K562 (cell line): ENCODE data around the gene IP6K3. TPM values are rescaled to one million over a fixed set of nuclear protein-coding genes. Genes with fewer than 3 reads are reported as not detected.

Source experiments
- ATAC-seq: fragments of 200-7000 bp; cut with Tn5 transposase; 3 replicates; pipeline ENCODE4 v1.9.1; 2020; ENCODE audit warnings: moderate library complexity
- BruUV-seq: library from RNA; stranded (reverse); fragments of 400-500 nt; replicated peaks from 2 replicates; lab custom pipeline; 2021; lab: Mats Ljungman, UMichigan
- CTCF ChIA-PET: fragments of 300-600 bp; formaldehyde crosslinking; extraction: SDS; loops from one replicate; lab custom pipeline; 2021; ENCODE audit warnings: low intra/inter-chr PET ratio; lab: Yijun Ruan, JAX
- POLR2A ChIA-PET: fragments of 300-600, 350-650 bp; sonication (Branson Sonifier 250); formaldehyde crosslinking; extraction: SDS; loops from one replicate; lab custom pipeline; 2021; ENCODE audit warnings: antibody characterized with exemption, inconsistent platforms; lab: Yijun Ruan, JAX
- DNase-seq, 4 experiments: peaks; one replicate each; pipeline versions ENCODE4 v3.0.0 to v3.0.0-alpha.2; 2011 to 2018; ENCODE audit warnings: low spot score in 3 of 4, mixed read lengths in 3 of 4; ENCODE audit errors: extremely low read depth in 1 of 4
- FAIRE-seq: peaks from 2 replicates; lab custom pipeline; 2011; peaks lifted over from hg19 to GRCh38; lab: Jason Lieb, UNC
- H2AFZ ChIP-seq: 2 replicates; pipeline ENCODE4 v1.6.0; 2011; ENCODE audit warnings: low read depth, low read length, control low read depth, inconsistent platforms
- H3K27ac ChIP-seq: fragments of 200-600 bp; 3 replicates; pipeline ENCODE4 v1.8.0; 2011; ENCODE audit warnings: low read depth, mild to moderate bottlenecking, control low read depth, inconsistent platforms, low read length, moderate library complexity, mixed read lengths; ENCODE audit errors: extremely low read depth
- H3K27me3 ChIP-seq, 2 experiments: fragments of 300-600 bp in 1 of 2; 2 replicates in 1 of 2; 3 replicates in 1 of 2; pipeline versions ENCODE4 v1.6.0 to v1.8.0; 2011; ENCODE audit warnings: inconsistent platforms in 2 of 2, low read length in 2 of 2, mild to moderate bottlenecking in 1 of 2, mixed read lengths in 1 of 2, moderate library complexity in 1 of 2; ENCODE audit not compliant: control insufficient read depth in 2 of 2, insufficient read depth in 2 of 2
- H3K36me3 ChIP-seq: fragments of 300-600 bp; 3 replicates; pipeline ENCODE4 v1.8.0; 2011; ENCODE audit warnings: mild to moderate bottlenecking, low read length, inconsistent platforms; ENCODE audit not compliant: control insufficient read depth, insufficient read depth
- H3K4me1 ChIP-seq, 2 experiments: fragments of 200-600 bp in 1 of 2; replicated peaks in 1 of 2; 2 replicates in 1 of 2; 3 replicates in 1 of 2; pipeline versions ENCODE4 v1.5.1 to v1.8.0; 2011; ENCODE audit warnings: inconsistent platforms in 2 of 2, low read length in 2 of 2, mild to moderate bottlenecking in 1 of 2, mixed read lengths in 1 of 2, moderate library complexity in 1 of 2; ENCODE audit not compliant: control insufficient read depth in 2 of 2, insufficient read depth in 2 of 2
- H3K4me2 ChIP-seq: 2 replicates; pipeline ENCODE4 v1.6.1; 2011; ENCODE audit warnings: low read length, control low read depth, inconsistent platforms, mixed read lengths; ENCODE audit not compliant: insufficient read depth
- H3K4me3 ChIP-seq: fragments of 200-600 bp; sonication (generic), shearing (Covaris generic); 2 replicates; pipeline ENCODE4 v1.5.1; 2016; ENCODE audit warnings: control low read depth, inconsistent platforms
- H3K79me2 ChIP-seq: fragments of 200-600 bp; 3 replicates; pipeline ENCODE4 v1.8.0; 2011; ENCODE audit warnings: low read length, inconsistent platforms; ENCODE audit not compliant: control insufficient read depth, insufficient read depth
- H3K9ac ChIP-seq, 2 experiments: 2 replicates each; pipeline versions ENCODE4 v1.6.0 to v1.6.1; 2011; ENCODE audit warnings: low read depth in 2 of 2, low read length in 2 of 2, control low read depth in 1 of 2, inconsistent platforms in 1 of 2, mild to moderate bottlenecking in 1 of 2, mixed read lengths in 1 of 2; ENCODE audit not compliant: insufficient read depth in 1 of 2
- H3K9me1 ChIP-seq: one replicate; pipeline ENCODE4 v1.6.0; 2011; ENCODE audit warnings: inconsistent platforms, mild to moderate bottlenecking, low read length, moderate library complexity; ENCODE audit not compliant: control insufficient read depth, insufficient read depth
- H3K9me3 ChIP-seq: replicated peaks from 2 replicates; pipeline ENCODE4 v1.5.1; 2011; ENCODE audit warnings: low read depth, low read length, inconsistent platforms; ENCODE audit not compliant: control insufficient read depth, insufficient read depth
- H4K20me1 ChIP-seq: replicated peaks from 2 replicates; pipeline ENCODE4 v1.6.1; 2011; ENCODE audit warnings: low read length, inconsistent platforms, mixed read lengths; ENCODE audit not compliant: control insufficient read depth, insufficient read depth
- CBFA2T3 ChIP-seq: fragments of 450-650 bp; IDR thresholded peaks from 2 replicates; pipeline ENCODE4 v1.6.1; 2017
- CXXC5 ChIP-seq: fragments of 250-450 bp; sonication (Bioruptor Pico); IDR thresholded peaks from 2 replicates; pipeline ENCODE4 v1.8.0; 2022; ENCODE audit warnings: inconsistent platforms, mild to moderate bottlenecking, moderate library complexity
- DLX4 ChIP-seq: fragments of 250-450 bp; sonication (Bioruptor Pico); IDR thresholded peaks from 2 replicates; pipeline ENCODE4 v1.6.1; 2021; ENCODE audit warnings: mild to moderate bottlenecking
- HNRNPK ChIP-seq: fragments of 200-400 bp; formaldehyde crosslinking; IDR thresholded peaks from one replicate; pipeline ENCODE4 v1.6.1; 2018; ENCODE audit warnings: mild to moderate bottlenecking, low read depth, low read length; ENCODE audit not compliant: poor library complexity, severe bottlenecking
- KAT7 ChIP-seq: sonication (generic); formaldehyde crosslinking; IDR thresholded peaks from 2 replicates; pipeline ENCODE4 v1.8.0; 2022; ENCODE audit warnings: missing genetic modification reagents, mild to moderate bottlenecking, borderline replicate concordance
- MTA2 ChIP-seq: fragments of 450-650 bp; IDR thresholded peaks from 2 replicates; pipeline ENCODE4 v1.6.1; 2016; ENCODE audit warnings: low read depth
- RBM14 ChIP-seq: fragments of 200-400 bp; formaldehyde crosslinking; IDR thresholded peaks from 2 replicates; pipeline ENCODE4 v1.6.1; 2018; ENCODE audit warnings: low read depth, mild to moderate bottlenecking, low read length, moderate library complexity, borderline replicate concordance; ENCODE audit not compliant: insufficient read depth
- SMAD1 ChIP-seq: fragments of 150-350 bp; IDR thresholded peaks from 2 replicates; pipeline ENCODE4 v1.6.1; 2014; ENCODE audit warnings: low read length, low read depth; ENCODE audit not compliant: partially characterized antibody
- STAT5A ChIP-seq: IDR thresholded peaks from 2 replicates; pipeline ENCODE4 v1.6.1; 2012; ENCODE audit warnings: low read length, inconsistent platforms, borderline replicate concordance
- TAF15 ChIP-seq: fragments of 200-400 bp; formaldehyde crosslinking; IDR thresholded peaks from 2 replicates; pipeline ENCODE4 v1.6.1; 2017; ENCODE audit warnings: mild to moderate bottlenecking, low read depth, low read length, moderate library complexity
- ZBTB49 ChIP-seq: sonication (generic); formaldehyde crosslinking; IDR thresholded peaks from 2 replicates; pipeline ENCODE4 v1.8.0; 2022; ENCODE audit warnings: missing genetic modification reagents, mild to moderate bottlenecking, borderline replicate concordance
- ZNF639 ChIP-seq, 2 experiments: fragments of 200-800 bp in 1 of 2; sonication (Bioruptor generic) in 1 of 2; sonication (generic) in 1 of 2; formaldehyde crosslinking in 1 of 2; IDR thresholded peaks in 1 of 2; conservative IDR thresholded peaks in 1 of 2; 2 replicates each; pipeline versions ENCODE4 v1.5.0 to v1.6.1; 2016 to 2020; ENCODE audit warnings: missing compliant biosample characterization in 1 of 2, missing genetic modification characterization in 1 of 2, missing genetic modification reagents in 1 of 2
- ZNF785 ChIP-seq: fragments of 250-450 bp; sonication (Bioruptor Pico); IDR thresholded peaks from 2 replicates; pipeline ENCODE4 v1.4.0; 2020; ENCODE audit warnings: mild to moderate bottlenecking
- WGBS: fragments of 100-300 bp; shearing (Covaris generic); methylation state at CpG from one replicate; pipeline ENCODE4 v1.1.6; 2016; ENCODE audit warnings: low coverage, mixed read lengths; ENCODE audit not compliant: insufficient coverage; ENCODE audit errors: missing lambda C conversion rate; 5-methylcytosine and 5-hydroxymethylcytosine counted together
- in situ Hi-C: fragments of 300-500 bp; cut with MboI; formaldehyde crosslinking; loops from 4 replicates; pipeline ENCODE4 v1.15.0; 2018; ENCODE audit warnings: inconsistent platforms, mixed read lengths
- intact Hi-C: fragments of 100-400 bp; cut with micrococcal nuclease; formaldehyde crosslinking; loops from 2 replicates; pipeline ENCODE4 v1.14.2; 2022
- polyA plus RNA-seq, 8 experiments: library from polyadenylated mRNA; depleted of rRNA in 4 of 8; stranded (reverse) in 5 of 8; unstranded in 3 of 8; fragments of >200 nt; fragmentation: Nextera tagmentation in 2 of 8; fragmentation: Illumina TruSeq in 1 of 8; extraction: Ambion mirVana in 2 of 8; extraction: Trizol in 1 of 8; gene quantifications; 2 replicates each; pipeline versions ENCODE4 v1.2.1 to v1.2.3, GENCODE V29; 2011 to 2014; ENCODE audit warnings: inconsistent platforms in 1 of 8, missing spikeins in 1 of 8
- total RNA-seq, 7 experiments: library from RNA; depleted of rRNA in 6 of 7; stranded (reverse); fragments of >200 nt in 6 of 7; fragmentation: Illumina TruSeq in 2 of 7; extraction: Trizol in 2 of 7; gene quantifications; 2 replicates each; pipeline versions ENCODE4 v1.2.1 to v1.2.3, GENCODE V29; 2011 to 2021; ENCODE audit warnings: low replicate concordance in 1 of 7
- TF ChIP-seq, protein P1 (sequence below), 2 experiments: fragments of 450-650 bp in 1 of 2; sonication (generic) in 1 of 2; formaldehyde crosslinking; conservative IDR thresholded peaks; 2 replicates each; pipeline versions ENCODE4 v1.4.0 to v1.8.1; 2020 to 2022; ENCODE audit warnings: mild to moderate bottlenecking in 1 of 2, missing genetic modification reagents in 1 of 2
- TF ChIP-seq, protein P2 (sequence below): fragments of 250-450 bp; sonication (Bioruptor Pico); IDR thresholded peaks from 2 replicates; pipeline ENCODE4 v1.8.0; 2022; ENCODE audit warnings: moderate library complexity, mild to moderate bottlenecking, inconsistent platforms
- TF ChIP-seq, protein P3 (sequence below): sonication (generic); IDR thresholded peaks from 2 replicates; pipeline ENCODE4 v1.6.1; 2016

IP6K3 gene
- total and polyA plus RNA-seq, 9 of the 15 experiments (the other 6 are each of a cell fraction or from before 2014, with no cell fraction given), result not detected

- DNase-seq (no peak), ATAC-seq (no peak), FAIRE-seq (no peak)
- Histone ChIP-seq H2AFZ (no peak overlapping the region), H3K9me1 (peaks cover 4% of the 10 kb centered on the region), H3K4me3 (no peak overlapping the region), H3K79me2 (peaks cover 25% of the 10 kb centered on the region), H3K36me3 (peaks cover 61% of the 10 kb centered on the region; the same call in 2 of the 3 replicates), H3K4me2 (no peak overlapping the region), H3K27ac (no peak overlapping the region), H3K27me3 (no peaks in the 10 kb centered on the region), H3K4me1 (peaks cover 10 to 21% of the 10 kb centered on the region in 2 experiments; a peak in 4 of 5 replicates), H3K9ac (peak overlapping the region in 1 of 2 experiments; percentile 62; a peak in 2 of 4 replicates), H3K9me3 (no peaks in the 10 kb centered on the region), H4K20me1 (no peaks in the 10 kb centered on the region)
- in situ Hi-C loops, result no loop called here
- CTCF ChIA-PET, result no interaction called here
- 82% methylated on average over 13 of the region's 13 CpGs for WGBS
- POLR2A ChIA-PET, result interaction anchor here (0.7 to 7.0 kb wide), 5 partner anchors 9 to 379 kb away, joined by 3 to 36 read pairs (median 3); no protein-coding TSS in a partner anchor
- intact Hi-C loops, result no loop called here
- BruUV-seq, result no TSS peak
- TF ChIP-seq TAF15 (no peak), HNRNPK (no peak), ZNF639 (CRISPR knock-in tag; conservative IDR thresholded peaks at IDR 0.05 in 1 of 2, IDR thresholded peaks at IDR 0.05 in 1 of 2) (no peak), KAT7 (CRISPR knock-in tag) (no peak), RBM14 (no peak), ZNF785 (CRISPR knock-in tag) (no peak), DLX4 (no peak), CXXC5 (CRISPR knock-in tag) (no peak), SMAD1 (no peak), STAT5A (no peak), CBFA2T3 (no peak), ZBTB49 (CRISPR knock-in tag) (no peak), MTA2 (no peak)
- TF ChIP-seq, protein P1, sequence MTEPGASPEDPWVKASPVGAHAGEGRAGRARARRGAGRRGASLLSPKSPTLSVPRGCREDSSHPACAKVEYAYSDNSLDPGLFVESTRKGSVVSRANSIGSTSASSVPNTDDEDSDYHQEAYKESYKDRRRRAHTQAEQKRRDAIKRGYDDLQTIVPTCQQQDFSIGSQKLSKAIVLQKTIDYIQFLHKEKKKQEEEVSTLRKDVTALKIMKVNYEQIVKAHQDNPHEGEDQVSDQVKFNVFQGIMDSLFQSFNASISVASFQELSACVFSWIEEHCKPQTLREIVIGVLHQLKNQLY (CRISPR knock-in tag; conservative IDR thresholded peaks at IDR 0.05), result no peak
- TF ChIP-seq, protein P2, sequence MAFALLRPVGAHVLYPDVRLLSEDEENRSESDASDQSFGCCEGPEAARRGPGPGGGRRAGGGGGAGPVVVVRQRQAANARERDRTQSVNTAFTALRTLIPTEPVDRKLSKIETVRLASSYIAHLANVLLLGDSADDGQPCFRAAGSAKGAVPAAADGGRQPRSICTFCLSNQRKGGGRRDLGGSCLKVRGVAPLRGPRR (CRISPR knock-in tag), result no peak
- TF ChIP-seq, protein P3, sequence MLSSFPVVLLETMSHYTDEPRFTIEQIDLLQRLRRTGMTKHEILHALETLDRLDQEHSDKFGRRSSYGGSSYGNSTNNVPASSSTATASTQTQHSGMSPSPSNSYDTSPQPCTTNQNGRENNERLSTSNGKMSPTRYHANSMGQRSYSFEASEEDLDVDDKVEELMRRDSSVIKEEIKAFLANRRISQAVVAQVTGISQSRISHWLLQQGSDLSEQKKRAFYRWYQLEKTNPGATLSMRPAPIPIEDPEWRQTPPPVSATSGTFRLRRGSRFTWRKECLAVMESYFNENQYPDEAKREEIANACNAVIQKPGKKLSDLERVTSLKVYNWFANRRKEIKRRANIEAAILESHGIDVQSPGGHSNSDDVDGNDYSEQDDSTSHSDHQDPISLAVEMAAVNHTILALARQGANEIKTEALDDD, result no peak
Measured at GRCh38 chr6:33784787-33785186, 38.1 kb upstream of the IP6K3 start.
